ENCODE results near the gene PLAAT2.
A peak's percentile ranks its signal among the peaks of the same experiment; 100 is the strongest.

PLAAT2 gene

DNA sequence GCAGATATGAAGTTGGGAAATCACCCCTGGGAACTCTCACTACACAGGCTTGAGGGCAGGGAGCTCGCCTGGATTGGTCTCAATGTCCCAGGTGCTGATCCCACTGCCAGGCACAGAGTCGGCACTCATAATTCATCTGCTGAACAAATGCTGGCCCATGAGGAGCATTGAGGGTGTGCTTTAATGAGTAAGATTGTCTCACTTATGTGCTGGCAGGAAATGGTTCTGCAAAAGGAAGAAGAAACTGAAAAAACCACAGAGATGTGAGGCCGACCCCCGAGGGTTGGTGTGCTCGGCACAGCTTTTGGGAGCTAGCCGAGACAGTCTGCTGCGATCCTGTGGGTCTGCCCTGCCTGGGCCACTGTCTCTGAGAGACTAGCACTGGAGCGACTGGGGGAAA is 9.4 kb downstream of the PLAAT2 start:
- H3K4me3 ChIP-seq (ENCODE audit: low read depth in 1 of 2, low read length in 2 of 2) = peak overlapping the region in 1 of 2 experiments; percentile 22; a peak in 1 of 4 replicates
- H3K36me3 ChIP-seq (ENCODE audit: insufficient read depth, low read length) = no peaks in the 10 kb centered on the region
- peaks cover 47% of the 10 kb centered on the region for H3K4me1 ChIP-seq (ENCODE audit: insufficient read depth, low read length)
- no peaks in the 10 kb centered on the region for H4K20me1 ChIP-seq (ENCODE audit: insufficient read depth, low read length)
- H2AFZ ChIP-seq (ENCODE audit: low read depth, low read length) = peak overlapping the region; percentile 46
- H3K27me3 ChIP-seq (ENCODE audit: insufficient read depth, low read length, poor library complexity) = no peaks in the 10 kb centered on the region
- TF ChIP-seq, protein P1, sequence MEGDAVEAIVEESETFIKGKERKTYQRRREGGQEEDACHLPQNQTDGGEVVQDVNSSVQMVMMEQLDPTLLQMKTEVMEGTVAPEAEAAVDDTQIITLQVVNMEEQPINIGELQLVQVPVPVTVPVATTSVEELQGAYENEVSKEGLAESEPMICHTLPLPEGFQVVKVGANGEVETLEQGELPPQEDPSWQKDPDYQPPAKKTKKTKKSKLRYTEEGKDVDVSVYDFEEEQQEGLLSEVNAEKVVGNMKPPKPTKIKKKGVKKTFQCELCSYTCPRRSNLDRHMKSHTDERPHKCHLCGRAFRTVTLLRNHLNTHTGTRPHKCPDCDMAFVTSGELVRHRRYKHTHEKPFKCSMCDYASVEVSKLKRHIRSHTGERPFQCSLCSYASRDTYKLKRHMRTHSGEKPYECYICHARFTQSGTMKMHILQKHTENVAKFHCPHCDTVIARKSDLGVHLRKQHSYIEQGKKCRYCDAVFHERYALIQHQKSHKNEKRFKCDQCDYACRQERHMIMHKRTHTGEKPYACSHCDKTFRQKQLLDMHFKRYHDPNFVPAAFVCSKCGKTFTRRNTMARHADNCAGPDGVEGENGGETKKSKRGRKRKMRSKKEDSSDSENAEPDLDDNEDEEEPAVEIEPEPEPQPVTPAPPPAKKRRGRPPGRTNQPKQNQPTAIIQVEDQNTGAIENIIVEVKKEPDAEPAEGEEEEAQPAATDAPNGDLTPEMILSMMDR (IDR thresholded peaks at IDR 0.05; ENCODE audit: borderline replicate concordance, extremely low read depth, low read length, poor library complexity, severe bottlenecking) = no peak
- TF ChIP-seq EZH2 (IDR thresholded peaks at IDR 0.05; ENCODE audit: borderline replicate concordance, low read depth, low read length, severe bottlenecking) = no peak
- peak overlapping the region; percentile 49 for H3K4me2 ChIP-seq (ENCODE audit: insufficient read depth, low read length)
- peak; percentile 91 for ATAC-seq (ENCODE audit: insufficient read depth, low read depth)
- no peaks in the 10 kb centered on the region for H3K9me3 ChIP-seq (ENCODE audit: insufficient read depth, low read length, severe bottlenecking)
- H3K79me2 ChIP-seq (ENCODE audit: insufficient read depth, low read length) = no peaks in the 10 kb centered on the region
- DNase-seq = peak; percentile 89
- H3K27ac ChIP-seq (ENCODE audit: low read length) = peak overlapping the region; percentile 79
- peak overlapping the region; percentile 35 for H3K9ac ChIP-seq (ENCODE audit: low read depth, low read length)

- H3K79me2 ChIP-seq (ENCODE audit: insufficient read depth, low read length) = no peaks in the 10 kb centered on the region
- H4K20me1 ChIP-seq (ENCODE audit: insufficient read depth, low read length) = no peaks in the 10 kb centered on the region
- no peaks in the 10 kb centered on the region for H3K27me3 ChIP-seq (ENCODE audit: insufficient read depth, low read length, poor library complexity)
- no peaks in the 10 kb centered on the region for H3K36me3 ChIP-seq (ENCODE audit: insufficient read depth, low read length)
- DNase-seq (no peak), ATAC-seq (ENCODE audit: insufficient read depth, low read depth) (no peak)
- peak overlapping the region; percentile 49; the same call in 1 of the 2 replicates for H3K4me2 ChIP-seq (ENCODE audit: insufficient read depth, low read length)
- no peak overlapping the region for H2AFZ ChIP-seq (ENCODE audit: low read depth, low read length)
- peak overlapping the region; percentile 79 for H3K27ac ChIP-seq (ENCODE audit: low read length)
- H3K9ac ChIP-seq (ENCODE audit: low read depth, low read length) = 0 out of 2 replicates have a peak overlapping the region, but pooled peaks have one; percentile 6
- no peaks in the 10 kb centered on the region for H3K9me3 ChIP-seq (ENCODE audit: insufficient read depth, low read length, severe bottlenecking)
- TF ChIP-seq EZH2 (IDR thresholded peaks at IDR 0.05; ENCODE audit: borderline replicate concordance, low read depth, low read length, severe bottlenecking) = no peak
- TF ChIP-seq, protein P1 (IDR thresholded peaks at IDR 0.05; ENCODE audit: borderline replicate concordance, extremely low read depth, low read length, poor library complexity, severe bottlenecking) = no peak
- H3K4me3 ChIP-seq (ENCODE audit: low read depth in 1 of 2, low read length in 2 of 2) = no peak overlapping the region
- peaks cover 47% of the 10 kb centered on the region for H3K4me1 ChIP-seq (ENCODE audit: insufficient read depth, low read length)
Observed at GRCh38 chr11:63552921-63553320, 10.3 kb downstream of the PLAAT2 start.

DNA sequence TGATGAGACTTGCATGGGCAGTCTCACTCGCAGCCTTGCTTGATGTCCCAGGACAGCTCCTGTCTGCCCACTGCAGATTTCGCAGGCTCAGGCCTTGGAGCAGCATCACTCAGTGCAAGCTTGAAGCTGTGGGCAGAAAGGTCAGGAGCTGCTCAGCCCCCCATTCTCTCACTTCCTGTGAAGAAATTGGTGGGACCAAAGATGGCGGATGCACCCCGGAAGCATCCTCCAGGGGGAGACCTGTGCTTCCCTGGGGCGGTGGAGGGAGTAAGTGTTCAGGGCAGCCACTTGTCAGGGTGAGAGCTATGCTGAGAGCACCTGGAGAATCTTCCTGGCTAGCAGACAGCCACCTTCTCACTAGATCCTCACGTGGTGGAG is 11.3 kb downstream of the PLAAT2 start:
- no peak for TF ChIP-seq EZH2 (IDR thresholded peaks at IDR 0.05; ENCODE audit: borderline replicate concordance, low read depth, low read length, severe bottlenecking)
- TF ChIP-seq, protein P1 (IDR thresholded peaks at IDR 0.05; ENCODE audit: borderline replicate concordance, extremely low read depth, low read length, poor library complexity, severe bottlenecking) = peak; percentile 24
- Histone ChIP-seq H2AFZ (ENCODE audit: low read depth, low read length) (peak overlapping the region; percentile 66), H3K9ac (ENCODE audit: low read depth, low read length) (peak overlapping the region; percentile 45), H3K27ac (ENCODE audit: low read length) (peak overlapping the region; percentile 83), H4K20me1 (ENCODE audit: insufficient read depth, low read length) (no peaks in the 10 kb centered on the region), H3K4me1 (ENCODE audit: insufficient read depth, low read length) (peaks cover 47% of the 10 kb centered on the region), H3K4me2 (ENCODE audit: insufficient read depth, low read length) (peak overlapping the region; percentile 63), H3K79me2 (ENCODE audit: insufficient read depth, low read length) (no peaks in the 10 kb centered on the region), H3K4me3 (ENCODE audit: low read depth in 1 of 2, low read length in 2 of 2) (peak overlapping the region in 1 of 2 experiments; percentile 50; a peak in 2 of 4 replicates), H3K9me3 (ENCODE audit: insufficient read depth, low read length, severe bottlenecking) (no peaks in the 10 kb centered on the region), H3K27me3 (ENCODE audit: insufficient read depth, low read length, poor library complexity) (no peaks in the 10 kb centered on the region), H3K36me3 (ENCODE audit: insufficient read depth, low read length) (no peaks in the 10 kb centered on the region)
- peak; percentile 34 for DNase-seq
- no peak for ATAC-seq (ENCODE audit: insufficient read depth, low read depth)

All from DND-41 (cell line).